B cell (primary cell): ENCODE data around the gene CAMTA1.

Experiments used
- EZH2 ChIP-seq: IDR thresholded peaks from 2 replicates; pipeline ENCODE4 v1.6.1; 2012; ENCODE audit warnings: borderline replicate concordance, low read depth, mild to moderate bottlenecking, moderate library complexity, low read length; ENCODE audit not compliant: insufficient read depth, poor library complexity, severe bottlenecking
- TF ChIP-seq, protein P1 (sequence below): fragments of 200-600 bp; IDR thresholded peaks from one replicate; pipeline ENCODE4 v1.8.0; 2022; ENCODE audit warnings: antibody characterized with exemption, mild to moderate bottlenecking

DNA sequence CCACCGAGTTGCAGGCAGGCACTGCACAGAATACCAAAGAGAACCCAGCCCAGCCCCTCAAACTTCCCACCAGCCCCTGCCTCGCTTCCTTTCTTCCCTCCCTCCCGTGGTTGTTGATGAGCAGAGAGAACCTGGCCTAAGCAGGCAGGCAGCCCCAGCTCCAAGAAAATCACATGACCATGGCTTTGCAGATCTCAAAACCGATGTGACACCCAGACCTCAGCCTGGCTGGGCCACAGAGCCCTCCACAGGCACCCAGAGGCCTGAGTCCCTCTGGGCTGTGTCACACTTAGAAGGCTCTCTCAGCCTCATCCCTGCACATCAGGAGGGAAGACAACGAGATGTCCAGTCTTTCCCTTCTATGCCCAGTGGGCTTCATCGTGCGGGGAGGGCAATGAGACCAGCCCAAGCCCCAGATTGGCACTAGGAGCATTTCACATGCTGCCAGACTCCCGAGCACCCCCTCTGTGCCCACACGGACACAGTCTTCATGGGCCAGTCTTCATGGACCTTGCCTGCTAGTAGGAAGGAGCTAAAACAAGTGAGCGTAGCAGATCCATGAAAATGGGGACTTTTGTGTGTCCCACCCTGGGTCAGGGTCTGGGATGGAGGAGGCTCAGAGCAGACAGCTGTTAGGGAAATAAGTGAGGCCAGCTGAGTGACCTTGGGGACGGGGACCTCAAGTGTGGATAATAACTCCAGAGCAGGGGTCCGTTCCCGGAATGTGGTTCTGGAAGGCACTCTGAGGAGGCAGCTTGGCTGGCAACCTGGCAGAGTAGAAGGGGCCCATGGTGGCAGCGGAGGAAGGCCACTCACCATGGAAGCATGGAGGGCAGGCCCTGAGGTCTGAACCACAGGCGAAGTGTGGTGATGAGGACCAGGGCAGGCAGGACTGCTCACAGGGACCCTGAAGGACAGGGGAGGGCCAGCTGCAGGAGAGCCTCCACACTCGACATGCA, 781.4 kb downstream of the CAMTA1 start:
- no peak for TF ChIP-seq EZH2
- TF ChIP-seq, protein P1, sequence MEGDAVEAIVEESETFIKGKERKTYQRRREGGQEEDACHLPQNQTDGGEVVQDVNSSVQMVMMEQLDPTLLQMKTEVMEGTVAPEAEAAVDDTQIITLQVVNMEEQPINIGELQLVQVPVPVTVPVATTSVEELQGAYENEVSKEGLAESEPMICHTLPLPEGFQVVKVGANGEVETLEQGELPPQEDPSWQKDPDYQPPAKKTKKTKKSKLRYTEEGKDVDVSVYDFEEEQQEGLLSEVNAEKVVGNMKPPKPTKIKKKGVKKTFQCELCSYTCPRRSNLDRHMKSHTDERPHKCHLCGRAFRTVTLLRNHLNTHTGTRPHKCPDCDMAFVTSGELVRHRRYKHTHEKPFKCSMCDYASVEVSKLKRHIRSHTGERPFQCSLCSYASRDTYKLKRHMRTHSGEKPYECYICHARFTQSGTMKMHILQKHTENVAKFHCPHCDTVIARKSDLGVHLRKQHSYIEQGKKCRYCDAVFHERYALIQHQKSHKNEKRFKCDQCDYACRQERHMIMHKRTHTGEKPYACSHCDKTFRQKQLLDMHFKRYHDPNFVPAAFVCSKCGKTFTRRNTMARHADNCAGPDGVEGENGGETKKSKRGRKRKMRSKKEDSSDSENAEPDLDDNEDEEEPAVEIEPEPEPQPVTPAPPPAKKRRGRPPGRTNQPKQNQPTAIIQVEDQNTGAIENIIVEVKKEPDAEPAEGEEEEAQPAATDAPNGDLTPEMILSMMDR = no peak
